HG03521 (cell line): Measurements from ENCODE around the gene HIKESHI.
"Not testable (repeated sequence)": the region's sequence is repeated elsewhere in the genome, so short reads cannot be mapped to it uniquely, and the experiment has no call there.

ENCODE experiments used
- ATAC-seq: cut with Tn5 transposase; IDR thresholded peaks from one replicate; pipeline ENCODE4 v1.9.1; 2021; ENCODE audit warnings: mild to moderate bottlenecking, moderate library complexity; ENCODE audit not compliant: unreplicated experiment

Gene HIKESHI

DNA sequence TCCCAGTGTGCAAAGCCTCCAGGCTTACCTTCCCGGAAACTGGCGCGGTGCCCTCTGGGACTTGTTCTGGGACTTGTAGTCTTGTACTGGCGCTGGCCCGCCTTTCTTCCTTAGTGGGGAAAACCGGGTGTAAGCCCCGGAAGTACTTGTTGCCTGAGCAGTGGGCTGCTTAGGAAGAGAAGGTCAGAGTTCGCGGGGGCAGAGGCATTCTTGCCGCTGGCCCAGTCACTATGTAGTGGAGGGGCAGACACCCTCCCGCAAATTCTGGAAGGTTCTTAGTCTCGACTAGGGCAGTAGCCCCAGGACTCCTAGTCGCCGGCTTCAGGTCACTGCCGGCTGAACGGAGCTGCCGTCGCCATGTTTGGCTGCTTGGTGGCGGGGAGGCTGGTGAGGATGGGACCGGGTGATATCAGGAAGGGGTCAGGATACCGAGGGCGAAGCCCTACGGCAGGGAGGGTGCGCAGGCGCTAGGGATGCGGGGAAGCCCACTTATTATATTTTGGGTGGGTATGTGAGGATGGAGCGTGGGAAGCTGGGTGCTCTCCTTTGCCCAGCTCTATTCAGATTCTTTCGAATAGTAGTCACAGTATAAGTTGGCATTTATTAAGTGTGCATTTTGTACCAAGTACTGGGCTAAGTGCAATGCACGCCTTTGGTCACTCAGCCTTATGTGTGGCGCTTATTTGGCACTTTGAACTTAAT, at the start of gene HIKESHI:
HIKESHI (plus strand) TSS at position 149 of the 702 bp plus-strand sequence; CDS start at position 358, 209 bp downstream.
- ATAC-seq: peak; percentile 98

- ATAC-seq: peak; percentile 88
Observed at GRCh38 chr11:86255896-86256295, 46.1 kb upstream of the HIKESHI start.

- no peak for ATAC-seq
Observed at GRCh38 chr11:86256608-86257007, 45.4 kb upstream of the HIKESHI start.

GRCh38 chr11:86257446-86257845, 44.6 kb upstream of the HIKESHI start:
- ATAC-seq: no peak

GRCh38 chr11:86259730-86260129, 42.3 kb upstream of the HIKESHI start:
- no peak for ATAC-seq

DNA sequence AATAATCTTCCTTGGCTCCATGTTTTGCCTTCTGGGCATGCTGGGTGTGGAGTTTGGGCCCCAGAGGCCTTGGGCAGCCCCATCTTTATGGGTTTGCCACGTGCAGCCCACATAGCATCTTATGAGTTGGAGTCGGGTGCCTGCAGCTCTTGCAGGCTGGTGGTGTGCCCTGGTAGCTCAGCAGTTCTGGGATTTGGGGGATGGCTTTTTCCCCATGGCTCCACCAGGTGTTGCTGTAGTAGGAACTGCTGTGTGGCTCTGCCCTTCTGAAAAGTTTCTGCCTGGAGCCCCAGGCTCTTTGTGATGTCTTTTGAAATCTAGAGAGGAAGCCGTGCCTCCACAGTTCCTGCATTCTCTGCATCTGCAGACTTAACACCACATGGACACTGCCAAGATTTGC, 40.7 kb upstream of the HIKESHI start:
- no peak for ATAC-seq

- no peak for ATAC-seq
Observed at GRCh38 chr11:86262387-86262786, 39.7 kb upstream of the HIKESHI start.

DNA sequence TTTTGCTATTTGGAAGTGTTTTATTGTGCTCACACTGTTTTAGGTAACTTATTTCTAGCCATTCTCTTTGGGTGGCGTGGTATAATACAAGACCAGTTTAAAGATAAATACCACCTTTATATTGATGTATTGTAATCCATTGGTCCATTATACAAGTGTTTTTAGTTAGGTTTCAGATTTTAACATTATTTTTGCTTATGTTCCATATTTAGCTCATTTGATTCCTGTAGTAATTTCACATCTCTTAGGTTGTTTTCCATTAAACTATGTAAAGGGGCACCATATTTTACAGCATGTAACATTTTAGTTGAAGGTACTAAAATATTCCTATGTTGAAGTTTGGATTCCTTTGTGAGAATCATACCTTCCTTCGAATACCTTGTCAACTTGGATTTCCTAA, 37.4 kb upstream of the HIKESHI start:
- ATAC-seq: no peak

DNA sequence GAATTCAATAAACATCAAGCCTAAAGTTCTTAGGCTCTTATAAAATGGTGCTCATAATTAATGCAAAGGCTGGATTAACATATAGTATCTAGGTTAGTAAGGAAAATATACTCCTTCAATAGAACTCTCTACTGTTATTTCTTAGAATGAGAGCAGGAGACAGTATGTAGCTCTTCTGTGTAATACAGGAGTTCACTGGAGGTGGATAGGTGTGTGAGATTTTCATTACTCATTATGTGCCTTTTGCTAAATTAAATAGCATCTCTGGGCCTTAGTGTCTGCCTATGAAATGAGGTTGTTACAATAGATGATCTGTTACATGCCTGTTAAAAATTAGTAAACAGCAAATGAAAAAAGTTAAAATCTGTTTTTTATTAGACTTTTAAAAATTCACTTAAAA, 36.8 kb upstream of the HIKESHI start:
- ATAC-seq: no peak

DNA sequence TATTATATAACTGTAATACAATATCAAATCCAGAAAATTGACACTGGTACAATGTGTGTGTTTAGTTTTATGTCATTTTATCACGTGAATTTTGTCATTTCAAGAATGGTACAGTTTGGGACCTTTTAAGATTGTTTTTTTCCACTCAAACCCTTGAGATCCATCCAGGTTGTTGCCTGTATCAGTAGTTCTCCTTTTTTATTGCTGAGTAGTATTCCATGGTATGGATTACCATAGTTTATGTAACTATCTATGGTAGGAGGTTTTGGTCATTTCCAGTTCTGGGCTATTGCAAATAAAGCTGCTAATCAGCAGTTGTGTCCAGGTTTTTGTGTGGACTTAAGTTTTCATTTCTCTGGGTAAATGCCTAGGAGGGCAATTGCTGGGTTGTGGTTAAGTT, 32.4 kb upstream of the HIKESHI start:
- no peak for ATAC-seq

DNA sequence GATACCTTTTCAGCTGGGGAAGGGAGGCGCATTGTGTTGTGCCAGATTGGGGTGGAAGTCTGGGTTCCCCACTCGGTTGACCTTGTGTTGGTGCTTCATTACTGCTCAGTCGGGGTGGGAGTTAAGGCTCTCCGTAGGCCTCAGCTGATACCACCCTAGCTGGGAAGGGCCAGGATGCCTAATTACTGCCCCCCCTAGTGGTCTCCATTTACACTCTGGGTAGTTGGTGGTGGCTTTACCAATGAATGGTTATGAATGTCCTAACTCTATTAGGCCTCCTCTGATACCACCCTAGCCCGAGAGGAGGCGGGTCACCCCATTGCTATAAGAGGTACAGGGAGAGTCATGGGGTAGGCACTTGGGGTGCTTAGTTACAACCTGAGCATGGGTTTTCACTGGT, 27.5 kb upstream of the HIKESHI start:
- no peak for ATAC-seq

GRCh38 chr11:86274999-86275398, 27.0 kb upstream of the HIKESHI start:
- ATAC-seq: no peak

GRCh38 chr11:86275493-86276370, 26.3 kb upstream of the HIKESHI start:
- no peak for ATAC-seq

- ATAC-seq: no peak
Observed at GRCh38 chr11:86277741-86278140, 24.3 kb upstream of the HIKESHI start.

DNA sequence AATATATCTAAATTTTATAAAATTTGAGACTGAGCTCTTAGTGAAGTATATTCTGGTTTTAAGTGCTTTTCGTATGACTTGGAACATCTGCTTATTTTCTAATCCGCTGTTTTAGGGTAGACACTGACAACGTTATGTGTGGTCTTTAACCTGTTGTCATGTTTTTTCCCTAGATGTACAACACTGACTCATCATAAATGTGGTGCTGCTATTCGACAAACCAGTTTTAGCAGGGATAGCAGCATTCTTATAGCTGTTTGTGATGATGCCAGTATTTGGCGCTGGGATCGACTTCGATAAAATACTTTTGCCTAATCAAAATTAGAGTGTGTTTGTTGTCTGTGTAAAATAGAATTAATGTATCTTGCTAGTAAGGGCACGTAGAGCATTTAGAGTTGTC, 23.8 kb upstream of the HIKESHI start:
- no peak for ATAC-seq

DNA sequence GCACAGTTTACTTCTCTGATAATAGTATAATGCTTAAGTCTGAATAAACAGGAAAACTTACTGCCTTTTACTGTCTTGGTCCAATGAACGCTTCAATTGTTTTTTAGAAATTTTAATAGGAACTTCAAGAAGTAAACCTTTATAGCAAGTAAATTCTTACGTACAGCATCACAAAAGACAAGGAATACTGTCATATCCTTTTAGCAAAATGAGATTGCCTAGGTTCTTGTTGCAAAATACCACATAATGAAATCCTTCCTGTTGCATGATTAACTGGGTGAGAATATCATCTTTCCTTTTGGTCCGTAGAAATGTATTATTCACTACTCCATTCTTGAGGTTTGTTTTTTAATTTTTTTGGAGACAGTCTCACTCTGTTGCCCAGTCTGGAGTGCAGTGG, 22.3 kb upstream of the HIKESHI start:
- no peak for ATAC-seq

GRCh38 chr11:86287468-86287796, 14.6 kb upstream of the HIKESHI start:
- no peak for ATAC-seq

DNA sequence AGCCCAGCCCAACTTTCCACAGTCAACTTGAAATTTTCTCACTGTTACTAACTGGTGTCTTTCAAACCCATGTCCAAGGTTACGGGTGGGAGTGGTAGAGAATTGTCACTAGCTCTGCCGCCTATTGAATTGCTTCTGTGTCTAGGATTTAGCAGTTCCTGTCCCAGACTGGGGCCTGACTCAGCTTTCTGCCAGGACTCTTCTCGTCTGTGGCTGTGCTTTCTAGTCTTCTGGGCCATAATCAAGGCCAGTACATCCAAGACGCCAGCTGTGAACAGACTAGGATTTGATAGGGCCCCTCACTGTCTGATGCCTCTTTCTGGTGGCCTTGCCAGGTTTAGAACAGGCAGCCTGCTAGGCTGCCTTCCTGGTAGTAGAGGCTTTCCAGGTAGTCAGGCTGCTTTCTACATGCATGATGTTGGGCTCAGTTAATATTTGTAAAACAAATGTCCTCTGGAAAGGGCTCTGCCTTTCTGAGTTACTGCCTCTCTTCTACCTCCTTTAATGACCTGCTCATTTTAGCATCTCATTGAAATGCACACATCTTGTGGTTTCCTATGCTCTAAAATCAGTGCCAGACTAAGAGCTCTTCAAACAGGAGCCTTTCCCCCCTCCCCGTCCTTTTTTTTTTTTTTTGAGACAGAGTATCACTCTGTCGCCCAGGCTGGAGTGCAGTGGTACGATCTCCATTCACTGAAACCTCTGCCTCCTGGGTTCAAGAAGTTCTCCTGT, 13.1 kb upstream of the HIKESHI start:
- ATAC-seq: no peak

GRCh38 chr11:86289508-86290280, 12.3 kb upstream of the HIKESHI start:
- ATAC-seq: not testable (repeated sequence)

- no peak for ATAC-seq
Observed at GRCh38 chr11:86291466-86292262, 10.4 kb upstream of the HIKESHI start.
